ENCODE results near the gene GPR89B.
"Not testable (repeated sequence)": the region's sequence is repeated elsewhere in the genome, so short reads cannot be mapped to it uniquely, and the experiment has no call there.

Gene GPR89B

GRCh38 chr1:147978896-147979651 lies 50.9 kb downstream of the GPR89B start:
- H3K27me3 Mint-ChIP-seq; H3K4me3 Mint-ChIP-seq; H3K4me1 Mint-ChIP-seq (ENCODE audit: low read depth); H3K9me3 Mint-ChIP-seq; intact Hi-C loops (cut with micrococcal nuclease); H3K27ac Mint-ChIP-seq: not testable (repeated sequence)
- peaks cover 28% of the 10 kb centered on the region for H3K36me3 Mint-ChIP-seq (ENCODE audit: low read depth)

- H3K36me3 Mint-ChIP-seq (ENCODE audit: low read depth); H3K4me3 Mint-ChIP-seq; H3K4me1 Mint-ChIP-seq (ENCODE audit: low read depth); H3K27me3 Mint-ChIP-seq; H3K27ac Mint-ChIP-seq; intact Hi-C loops (cut with micrococcal nuclease); H3K9me3 Mint-ChIP-seq: not testable (repeated sequence)
Observed at GRCh38 chr1:147985374-147985773, 57.2 kb downstream of the GPR89B start.

DNA sequence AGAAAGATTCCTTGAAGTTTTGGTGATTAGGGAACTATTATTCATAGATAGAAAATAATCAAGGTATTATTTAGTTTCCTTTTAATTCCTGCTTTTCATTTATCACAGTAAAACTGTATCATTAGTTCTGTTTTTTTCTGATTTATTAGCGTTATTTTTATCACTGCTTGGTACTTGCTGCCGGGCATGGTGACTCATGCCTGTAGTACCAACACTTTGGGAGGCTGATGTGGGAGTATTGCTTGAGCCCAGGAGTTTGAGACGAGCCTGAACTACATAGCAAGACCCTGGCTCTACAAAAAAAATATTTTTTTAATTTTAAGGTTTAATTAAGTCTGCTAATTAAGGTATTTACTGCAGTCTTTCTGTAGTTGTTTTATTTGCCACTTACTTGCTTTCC lies 59.7 kb downstream of the GPR89B start:
- H3K9me3 Mint-ChIP-seq; H3K27ac Mint-ChIP-seq; H3K27me3 Mint-ChIP-seq; H3K36me3 Mint-ChIP-seq (ENCODE audit: low read depth); H3K4me3 Mint-ChIP-seq; intact Hi-C loops (cut with micrococcal nuclease); H3K4me1 Mint-ChIP-seq (ENCODE audit: low read depth): not testable (repeated sequence)

DNA sequence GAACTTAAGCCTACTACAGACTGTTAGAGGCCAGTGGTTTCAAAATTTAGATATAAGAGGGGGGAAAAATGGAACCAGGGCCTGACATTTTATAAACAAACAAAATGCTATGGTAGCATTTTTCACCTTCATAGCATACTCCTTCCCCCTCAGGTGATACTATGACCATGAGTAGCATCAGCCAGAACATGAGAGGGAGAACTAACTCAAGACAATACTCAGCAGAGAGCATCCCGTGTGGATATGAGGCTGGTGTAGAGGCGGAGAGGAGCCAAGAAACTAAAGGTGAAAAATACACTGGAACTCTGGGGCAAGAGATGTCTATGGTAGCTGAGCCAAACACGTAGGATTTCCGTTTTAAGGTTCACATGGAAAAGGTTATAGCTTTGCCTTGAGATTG lies 64.7 kb downstream of the GPR89B start:
- H3K27ac Mint-ChIP-seq; H3K4me3 Mint-ChIP-seq; H3K9me3 Mint-ChIP-seq; H3K4me1 Mint-ChIP-seq (ENCODE audit: low read depth); intact Hi-C loops (cut with micrococcal nuclease); H3K27me3 Mint-ChIP-seq; H3K36me3 Mint-ChIP-seq (ENCODE audit: low read depth): not testable (repeated sequence)

DNA sequence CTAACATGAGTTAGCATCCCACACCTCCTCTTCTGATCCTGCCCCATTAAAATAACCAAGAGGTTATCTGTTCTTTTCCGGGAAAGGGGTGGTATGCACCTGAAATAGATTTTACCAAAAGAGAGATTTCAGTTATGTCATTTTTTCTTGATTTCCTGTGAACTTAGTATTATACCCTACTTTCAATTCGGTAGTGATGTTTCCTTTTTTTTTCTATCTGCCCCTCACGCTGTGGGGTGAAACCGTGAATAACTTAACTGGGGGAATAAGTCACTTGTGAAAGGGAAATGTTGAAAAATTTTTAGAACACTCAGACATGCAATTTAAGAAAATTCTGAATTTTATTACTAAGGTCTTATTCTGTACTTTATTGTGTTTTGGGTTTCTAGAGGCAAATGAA lies 65.2 kb downstream of the GPR89B start:
- H3K27ac Mint-ChIP-seq; H3K4me1 Mint-ChIP-seq (ENCODE audit: low read depth); H3K4me3 Mint-ChIP-seq; intact Hi-C loops (cut with micrococcal nuclease); H3K9me3 Mint-ChIP-seq; H3K36me3 Mint-ChIP-seq (ENCODE audit: low read depth); H3K27me3 Mint-ChIP-seq: not testable (repeated sequence)

DNA sequence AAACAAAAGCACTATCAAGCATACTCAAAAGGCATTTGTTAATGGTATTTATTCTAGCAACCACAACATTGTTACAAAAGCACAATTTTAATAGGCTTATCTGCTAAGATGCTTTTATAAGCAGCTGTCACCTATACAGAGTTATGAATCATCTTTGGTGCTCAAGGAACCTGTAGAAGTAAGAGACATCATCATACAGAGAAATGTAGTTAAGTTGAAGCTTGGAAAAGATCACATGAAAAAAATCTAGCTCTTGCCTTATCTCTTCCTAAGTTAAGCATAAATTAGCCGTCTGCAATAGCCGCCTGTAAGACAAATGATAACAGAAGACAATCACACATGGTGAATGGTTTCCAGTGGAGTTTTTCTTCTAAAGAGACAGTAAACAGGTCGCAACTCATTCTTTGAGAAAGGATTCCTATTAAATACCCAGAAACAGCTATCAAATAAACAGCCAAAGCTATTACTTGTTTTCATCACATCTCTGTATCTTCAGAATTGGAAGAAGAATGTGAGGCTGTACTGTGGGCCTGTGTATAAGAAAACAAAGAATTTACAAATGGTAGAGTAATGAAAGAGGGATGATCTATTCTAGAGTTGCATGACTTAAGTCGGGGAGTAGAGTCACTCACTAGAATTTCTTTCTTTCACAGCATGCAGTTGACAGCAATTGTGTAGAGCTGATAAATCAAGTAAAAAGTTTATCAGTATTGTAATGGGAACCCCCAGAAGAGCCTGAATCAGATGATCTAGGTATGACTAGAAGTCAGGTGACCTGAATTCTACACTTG lies 65.8 kb downstream of the GPR89B start:
- H3K36me3 Mint-ChIP-seq (ENCODE audit: low read depth); H3K9me3 Mint-ChIP-seq; H3K4me1 Mint-ChIP-seq (ENCODE audit: low read depth); intact Hi-C loops (cut with micrococcal nuclease); H3K4me3 Mint-ChIP-seq; H3K27ac Mint-ChIP-seq; H3K27me3 Mint-ChIP-seq: not testable (repeated sequence)

DNA sequence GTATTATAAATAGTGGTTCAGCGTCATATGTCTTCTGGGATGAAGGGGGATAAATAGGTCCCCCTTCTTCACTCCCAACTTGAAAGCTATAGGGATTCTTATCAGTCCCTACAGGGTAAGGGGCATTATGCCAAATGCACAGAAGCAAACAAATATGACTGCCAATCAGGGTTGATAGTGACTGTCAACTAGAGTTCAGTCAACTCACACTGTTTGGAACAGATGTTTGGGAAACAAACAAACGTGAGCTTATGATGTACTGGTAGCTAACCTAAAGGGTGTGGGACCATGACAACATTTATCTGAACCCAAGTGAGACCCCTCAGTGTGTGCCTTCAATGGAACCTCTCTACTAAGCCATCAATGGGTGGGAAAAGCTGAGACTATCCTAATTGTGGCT lies 67.9 kb downstream of the GPR89B start:
- H3K4me3 Mint-ChIP-seq; H3K9me3 Mint-ChIP-seq; H3K4me1 Mint-ChIP-seq (ENCODE audit: low read depth); intact Hi-C loops (cut with micrococcal nuclease); H3K36me3 Mint-ChIP-seq (ENCODE audit: low read depth); H3K27ac Mint-ChIP-seq; H3K27me3 Mint-ChIP-seq: not testable (repeated sequence)

GRCh38 chr1:148007724-148008123 lies 79.5 kb downstream of the GPR89B start:
- intact Hi-C loops (cut with micrococcal nuclease); H3K4me3 Mint-ChIP-seq; H3K4me1 Mint-ChIP-seq (ENCODE audit: low read depth); H3K36me3 Mint-ChIP-seq (ENCODE audit: low read depth); H3K27ac Mint-ChIP-seq; H3K9me3 Mint-ChIP-seq: not testable (repeated sequence)
- H3K27me3 Mint-ChIP-seq, result peaks cover 20% of the 10 kb centered on the region

DNA sequence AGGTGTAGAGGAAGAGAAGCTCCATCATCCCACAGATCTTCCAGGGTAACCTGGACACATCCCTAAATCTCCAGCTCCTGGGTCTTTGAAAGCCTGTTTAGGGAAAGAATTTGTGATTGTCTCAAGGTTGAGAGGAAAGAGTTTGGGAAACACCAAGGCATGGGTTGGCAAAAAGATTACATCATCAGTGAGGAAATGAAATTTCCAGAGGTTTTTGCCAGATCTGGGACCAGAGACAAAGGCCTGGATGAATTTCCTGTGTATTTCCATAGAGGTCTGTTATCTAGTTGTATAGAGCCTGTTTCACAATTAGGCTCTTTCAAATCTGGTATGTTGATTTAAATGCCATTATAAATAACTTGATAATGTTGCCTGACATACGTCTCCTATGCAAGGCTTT lies 82.3 kb downstream of the GPR89B start:
- no peaks in the 10 kb centered on the region for H3K36me3 Mint-ChIP-seq (ENCODE audit: low read depth)
- H3K27me3 Mint-ChIP-seq, result peaks cover 43% of the 10 kb centered on the region
- no peaks in the 10 kb centered on the region for H3K9me3 Mint-ChIP-seq
- intact Hi-C loops (cut with micrococcal nuclease), result no loop called here
- H3K4me3 Mint-ChIP-seq, result no peak overlapping the region
- H3K27ac Mint-ChIP-seq, result no peak overlapping the region
- H3K4me1 Mint-ChIP-seq (ENCODE audit: low read depth), result peaks cover 13% of the 10 kb centered on the region

GRCh38 chr1:148013177-148014144 lies 85.2 kb downstream of the GPR89B start:
- H3K4me3 Mint-ChIP-seq; H3K36me3 Mint-ChIP-seq (ENCODE audit: low read depth); intact Hi-C loops (cut with micrococcal nuclease); H3K27ac Mint-ChIP-seq; H3K9me3 Mint-ChIP-seq: not testable (repeated sequence)
- peaks cover 53% of the 10 kb centered on the region for H3K27me3 Mint-ChIP-seq
- H3K4me1 Mint-ChIP-seq (ENCODE audit: low read depth), result peaks cover 13% of the 10 kb centered on the region

DNA sequence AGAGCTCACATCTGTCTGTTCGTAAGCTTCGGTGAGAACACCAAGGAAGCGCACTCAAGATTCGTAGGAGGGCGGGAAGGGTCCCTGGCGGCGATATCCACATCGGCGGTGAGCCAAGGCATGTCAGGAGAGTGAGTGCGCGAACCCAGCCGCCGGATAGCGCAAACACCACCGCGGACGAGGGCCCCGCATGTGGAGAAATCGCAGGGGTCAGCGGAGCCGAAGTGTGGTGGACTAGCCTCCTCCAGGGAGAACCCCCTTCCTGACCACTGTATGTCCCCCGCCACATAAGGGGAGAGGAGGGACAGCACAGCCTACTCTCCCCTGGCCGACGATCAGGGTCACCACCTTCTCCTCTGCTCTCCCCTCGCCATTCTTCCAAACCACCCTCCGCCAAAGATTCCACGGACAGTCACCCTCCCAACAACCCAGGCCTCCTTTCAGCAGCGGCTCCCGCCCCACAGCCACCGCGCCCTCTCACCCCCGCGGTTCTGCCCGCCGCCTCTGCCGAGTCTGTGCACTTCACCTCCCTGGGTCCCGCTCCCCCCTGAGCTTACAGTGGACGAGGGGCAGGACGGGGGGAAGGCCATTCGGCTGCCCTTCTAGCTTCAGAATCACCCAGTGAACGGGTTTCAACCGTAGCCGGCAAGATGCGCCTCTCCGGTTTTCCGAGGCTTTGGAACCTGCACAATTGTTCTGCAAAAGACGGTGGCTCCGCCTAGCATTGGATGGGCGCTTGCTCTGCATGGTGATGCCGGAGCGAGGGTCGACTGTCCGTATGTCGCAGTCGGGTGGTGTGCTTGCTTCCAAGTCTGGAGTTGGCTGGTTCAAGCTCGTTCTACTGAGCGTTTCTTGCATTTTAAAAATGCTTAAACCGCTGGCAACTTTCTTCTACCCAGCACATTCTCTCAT lies 86.3 kb downstream of the GPR89B start:
- H3K36me3 Mint-ChIP-seq (ENCODE audit: low read depth); H3K9me3 Mint-ChIP-seq; intact Hi-C loops (cut with micrococcal nuclease); H3K27ac Mint-ChIP-seq: not testable (repeated sequence)
- Mint-ChIP-seq H3K4me3 (peak overlapping the region; percentile 46), H3K4me1 (ENCODE audit: low read depth) (peaks cover 13% of the 10 kb centered on the region), H3K27me3 (peaks cover 57% of the 10 kb centered on the region)

DNA sequence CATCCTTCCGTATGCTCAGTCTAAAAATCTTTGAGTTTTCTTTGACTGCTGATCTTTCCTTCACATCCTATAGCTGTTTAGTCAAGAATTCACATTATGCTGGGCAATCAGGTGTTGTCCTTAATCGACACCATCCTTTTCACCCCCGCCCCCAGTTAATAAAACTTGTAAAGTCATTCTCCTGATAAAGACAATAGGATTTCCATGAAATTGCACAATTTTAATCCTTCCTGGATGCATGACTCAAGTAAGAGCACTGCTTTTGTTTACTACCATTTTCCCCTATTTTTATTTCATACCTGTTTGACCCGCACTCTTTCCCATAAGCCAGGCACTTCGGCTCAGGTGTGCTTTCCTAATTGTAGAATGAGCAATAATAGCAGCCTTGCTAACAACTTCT lies 96.7 kb downstream of the GPR89B start:
- H3K36me3 Mint-ChIP-seq (ENCODE audit: low read depth); H3K4me1 Mint-ChIP-seq (ENCODE audit: low read depth); H3K9me3 Mint-ChIP-seq; H3K27ac Mint-ChIP-seq; intact Hi-C loops (cut with micrococcal nuclease); H3K4me3 Mint-ChIP-seq; H3K27me3 Mint-ChIP-seq: not testable (repeated sequence)

- H3K27me3 Mint-ChIP-seq; H3K4me1 Mint-ChIP-seq (ENCODE audit: low read depth); H3K9me3 Mint-ChIP-seq; intact Hi-C loops (cut with micrococcal nuclease); H3K4me3 Mint-ChIP-seq; H3K36me3 Mint-ChIP-seq (ENCODE audit: low read depth); H3K27ac Mint-ChIP-seq: not testable (repeated sequence)
Observed at GRCh38 chr1:148027004-148027403, 98.8 kb downstream of the GPR89B start.
